Right lobe of liver (tissue), 6 donors: ENCODE measurements around the gene RIMS3. TPM values are rescaled to one million over a fixed set of nuclear protein-coding genes. Genes with fewer than 3 reads are reported as not detected.

ENCODE experiments used
- ATAC-seq, 4 donors: fragments of 200-7000 bp; cut with Tn5 transposase; one replicate each; pipeline ENCODE4 v1.9.1; 2020; ENCODE audit warnings: mild to moderate bottlenecking in 4 of 4, moderate library complexity in 4 of 4
- DNase-seq, 3 donors: peaks; one replicate each; pipeline ENCODE4 v3.0.0-alpha.2; 2020
- H3K27ac ChIP-seq, 3 donors: fragments of 200-600 bp; one replicate each; pipeline ENCODE4 v1.8.0; 2022
- H3K27me3 ChIP-seq, 2 donors: fragments of 200-600 bp; one replicate each; pipeline ENCODE4 v1.8.0; 2022
- H3K36me3 ChIP-seq, 4 donors: fragments of 200-600 bp; sonication (generic) in 1 of 4; one replicate each; pipeline versions ENCODE4 v1.5.1 to v1.8.0; 2017 to 2022; ENCODE audit warnings: control low read depth in 1 of 4
- H3K4me1 ChIP-seq, 4 donors: fragments of 200-600 bp; sonication (generic) in 1 of 4; one replicate each; pipeline versions ENCODE4 v1.5.1 to v1.8.0; 2017 to 2022; ENCODE audit warnings: control low read depth in 1 of 4
- H3K4me3 ChIP-seq, 3 donors: fragments of 200-600 bp; one replicate each; pipeline ENCODE4 v1.8.0; 2022
- H3K9me3 ChIP-seq, 4 donors: fragments of 200-600 bp; sonication (generic) in 1 of 4; one replicate each; pipeline versions ENCODE4 v1.5.1 to v1.8.0; 2017 to 2022; ENCODE audit warnings: control low read depth in 1 of 4
- POLR2A ChIP-seq: fragments of 450-650 bp; IDR thresholded peaks from one replicate; pipeline ENCODE4 v1.6.1; 2017; ENCODE audit warnings: antibody characterized with exemption, mild to moderate bottlenecking
- WGBS: methylation state at CpG from one replicate; pipeline ENCODE4 v1.1.6; 2018; ENCODE audit warnings: low coverage, low lambda C conversion rate; ENCODE audit not compliant: insufficient coverage; ENCODE audit errors: missing lambda C conversion rate; 5-methylcytosine and 5-hydroxymethylcytosine counted together
- intact Hi-C, 2 donors: fragments of 100-400 bp; cut with DNase I; formaldehyde crosslinking; loops; one replicate each; pipeline versions ENCODE4 v1.11.2 to v1.14.1; 2022
- total RNA-seq, 6 experiments: library from RNA; depleted of rRNA in 2 of 6; stranded (reverse); fragments of >200 nt in 2 of 6; fragmentation: NEBNext Ultra II Directional in 3 of 6; extraction: Animal tissue kit (Norgen Biotek cat#: 25700) in 3 of 6; gene quantifications; one replicate each; pipeline versions ENCODE4 v1.1.0 to v1.2.4, GENCODE V29; 2016 to 2023
- TF ChIP-seq, protein P1 (sequence below), 4 donors: fragments of 200-600 bp in 3 of 4; fragments of 450-650 bp in 1 of 4; IDR thresholded peaks; one replicate each; pipeline versions ENCODE4 v1.5.1 to v1.8.0; 2016 to 2022; ENCODE audit warnings: antibody characterized with exemption in 4 of 4, mild to moderate bottlenecking in 2 of 4
- donor health status: DM: no; HTN: yes; CAD: no.
- donor health status: DM: no; HTN: no; CAD: no.
- donor health status: DM: no; HTN: no; CAD: no.
- donor health status: DM: no; HTN: yes; CAD: no.
- donor health status: DM: no; HTN: yes; CAD: no.

The RIMS3 gene
- total RNA-seq, 6 experiments from 2014 or later: 0.35 to 1.4 (median 0.45) TPM

DNA sequence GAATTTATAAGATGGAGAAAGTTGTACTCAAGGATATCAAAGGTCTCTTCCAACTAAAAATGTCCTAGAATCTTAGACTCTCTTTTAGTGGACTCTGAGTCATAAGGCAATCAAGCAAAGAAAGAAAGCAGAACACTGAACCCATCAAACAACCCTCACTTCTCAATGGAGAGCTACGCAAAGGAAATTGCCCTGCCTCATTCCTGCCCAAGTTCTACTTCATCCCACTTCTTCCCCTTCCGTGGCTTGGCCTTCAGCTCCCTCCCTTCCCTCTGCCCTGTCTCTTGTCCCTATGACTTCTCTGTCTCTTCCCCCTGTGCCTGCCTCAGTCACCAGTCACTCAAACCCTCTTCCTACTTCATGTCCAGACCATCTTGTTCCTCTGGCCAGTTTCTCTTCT, 58.5 kb downstream of the RIMS3 start:
- peak in 3 of 4 donors; percentile 30 to 49 (median 47) for ATAC-seq
- Histone ChIP-seq H3K9me3 (no peaks in the 10 kb centered on the region), H3K27me3 (no peaks in the 10 kb centered on the region), H3K27ac (no peak overlapping the region), H3K4me1 (no peaks in the 10 kb centered on the region), H3K36me3 (no peaks in the 10 kb centered on the region), H3K4me3 (no peak overlapping the region)
- DNase-seq: peak in 1 of 3 donors; percentile 21
- 55% methylated on average over 2 of the region's 2 CpGs for WGBS
- TF ChIP-seq, protein P1, sequence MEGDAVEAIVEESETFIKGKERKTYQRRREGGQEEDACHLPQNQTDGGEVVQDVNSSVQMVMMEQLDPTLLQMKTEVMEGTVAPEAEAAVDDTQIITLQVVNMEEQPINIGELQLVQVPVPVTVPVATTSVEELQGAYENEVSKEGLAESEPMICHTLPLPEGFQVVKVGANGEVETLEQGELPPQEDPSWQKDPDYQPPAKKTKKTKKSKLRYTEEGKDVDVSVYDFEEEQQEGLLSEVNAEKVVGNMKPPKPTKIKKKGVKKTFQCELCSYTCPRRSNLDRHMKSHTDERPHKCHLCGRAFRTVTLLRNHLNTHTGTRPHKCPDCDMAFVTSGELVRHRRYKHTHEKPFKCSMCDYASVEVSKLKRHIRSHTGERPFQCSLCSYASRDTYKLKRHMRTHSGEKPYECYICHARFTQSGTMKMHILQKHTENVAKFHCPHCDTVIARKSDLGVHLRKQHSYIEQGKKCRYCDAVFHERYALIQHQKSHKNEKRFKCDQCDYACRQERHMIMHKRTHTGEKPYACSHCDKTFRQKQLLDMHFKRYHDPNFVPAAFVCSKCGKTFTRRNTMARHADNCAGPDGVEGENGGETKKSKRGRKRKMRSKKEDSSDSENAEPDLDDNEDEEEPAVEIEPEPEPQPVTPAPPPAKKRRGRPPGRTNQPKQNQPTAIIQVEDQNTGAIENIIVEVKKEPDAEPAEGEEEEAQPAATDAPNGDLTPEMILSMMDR (IDR thresholded peaks at IDR 0.05): no peak
- intact Hi-C loops: loop anchor here in 1 of 2 donors (10.0 kb wide), 1 partner anchor 158 kb away; no protein-coding TSS in a partner anchor

DNA sequence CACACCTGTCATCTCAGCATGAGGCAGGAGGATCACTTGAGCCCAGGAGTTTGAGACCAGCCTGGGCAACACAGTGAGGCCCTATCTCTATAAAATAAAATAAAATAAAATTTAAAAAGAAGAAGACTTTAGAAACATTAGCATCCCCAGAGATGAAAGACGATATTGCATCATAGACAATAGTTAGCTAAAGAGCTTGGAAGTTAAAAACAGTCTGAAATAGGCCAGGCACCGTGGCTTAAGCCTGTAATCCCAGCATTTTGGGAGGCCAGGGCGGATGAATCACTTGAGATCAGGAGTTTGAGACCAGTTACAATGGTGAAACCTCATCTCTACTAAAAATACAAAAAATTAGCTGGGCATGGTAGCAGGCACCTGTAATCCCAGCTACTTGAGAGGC, 59.3 kb downstream of the RIMS3 start:
- no peaks in the 10 kb centered on the region for H3K36me3 ChIP-seq
- no peak overlapping the region for H3K4me3 ChIP-seq
- intact Hi-C loops: loop anchor here in 1 of 2 donors (10.0 kb wide), 1 partner anchor 159 kb away; no protein-coding TSS in a partner anchor
- no peaks in the 10 kb centered on the region for H3K27me3 ChIP-seq
- no peak overlapping the region for H3K27ac ChIP-seq
- DNase-seq: no peak
- H3K9me3 ChIP-seq: no peaks in the 10 kb centered on the region
- TF ChIP-seq, protein P1 (IDR thresholded peaks at IDR 0.05): no peak
- no peak for TF ChIP-seq POLR2A
- H3K4me1 ChIP-seq: no peaks in the 10 kb centered on the region
- WGBS: 61% methylated on average over 3 of the region's 3 CpGs
- ATAC-seq: no peak

DNA sequence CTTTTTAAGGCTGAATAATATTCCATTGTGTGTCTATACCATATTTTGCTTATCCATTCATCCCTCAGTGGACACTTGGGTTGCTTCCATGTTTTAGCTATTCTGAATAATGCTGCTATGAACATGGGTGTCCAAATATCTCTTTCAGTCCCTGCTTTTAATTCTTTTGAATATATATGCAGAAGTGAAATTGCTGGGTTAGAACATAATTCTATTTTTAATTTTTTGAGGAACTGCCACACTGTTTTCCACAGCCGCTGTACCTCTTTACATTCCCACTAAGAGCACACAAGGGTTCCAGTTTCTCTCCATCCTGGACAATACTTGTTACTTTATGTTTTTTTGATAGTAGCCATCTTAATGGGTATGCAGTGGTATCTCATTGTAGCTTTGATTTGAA, 65.6 kb downstream of the RIMS3 start:
- peak in 1 of 3 donors; percentile 3 for DNase-seq
- 73% methylated on average over 1 of the region's 1 CpG for WGBS
- Histone ChIP-seq H3K27ac (no peak overlapping the region), H3K36me3 (no peaks in the 10 kb centered on the region), H3K4me1 (no peaks in the 10 kb centered on the region), H3K27me3 (no peaks in the 10 kb centered on the region), H3K9me3 (no peaks in the 10 kb centered on the region), H3K4me3 (no peak overlapping the region)
- TF ChIP-seq, protein P1 (IDR thresholded peaks at IDR 0.05): no peak
- no peak for TF ChIP-seq POLR2A
- ATAC-seq: no peak
- intact Hi-C loops: loop anchor here in 1 of 2 donors (10.0 kb wide), 1 partner anchor 165 kb away; no protein-coding TSS in a partner anchor

DNA sequence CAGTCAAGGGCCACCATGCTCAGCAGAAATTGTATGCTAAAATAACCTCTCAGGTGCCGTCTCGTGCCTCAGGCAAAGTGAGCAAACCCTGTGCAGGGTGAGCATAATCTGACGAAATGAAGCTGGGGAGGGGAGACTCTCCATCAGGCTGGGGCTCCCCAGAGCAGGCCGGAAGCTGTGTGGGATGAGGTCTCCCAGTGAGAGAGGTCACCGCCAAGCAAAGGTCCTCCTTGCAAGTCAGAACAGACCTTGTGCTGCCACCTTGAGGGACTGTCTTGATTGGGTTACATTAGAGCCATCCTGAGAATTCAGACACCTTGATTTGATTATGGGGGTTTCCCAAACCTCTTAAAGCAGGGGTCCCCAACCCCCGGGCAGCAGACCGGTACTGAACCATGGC, 69.9 kb downstream of the RIMS3 start:
- Histone ChIP-seq H3K4me3 (no peak overlapping the region), H3K36me3 (no peaks in the 10 kb centered on the region), H3K27ac (no peak overlapping the region), H3K9me3 (no peaks in the 10 kb centered on the region), H3K27me3 (no peaks in the 10 kb centered on the region), H3K4me1 (no peaks in the 10 kb centered on the region)
- TF ChIP-seq POLR2A: no peak
- TF ChIP-seq, protein P1 (IDR thresholded peaks at IDR 0.05): no peak
- ATAC-seq (no peak), DNase-seq (no peak)
- intact Hi-C loops: no loop called here
- WGBS: 90% methylated on average over 4 of the region's 7 CpGs

DNA sequence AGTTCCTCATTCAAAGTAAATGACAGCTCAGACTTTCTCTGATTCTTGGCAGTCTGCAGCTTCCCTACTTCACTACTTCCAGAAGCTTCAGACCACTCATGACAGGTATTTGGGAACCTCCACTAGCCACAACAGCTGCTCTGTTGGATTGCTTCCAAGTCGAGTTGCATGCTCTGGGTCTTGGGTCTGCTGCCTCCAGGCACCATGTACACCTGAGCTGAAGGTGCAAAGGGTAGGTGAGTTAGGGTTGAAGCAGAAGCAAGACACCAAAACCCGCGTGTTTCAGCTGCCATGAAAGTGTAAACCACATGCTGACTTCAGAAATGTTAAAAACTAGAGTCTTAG, 71.3 kb downstream of the RIMS3 start:
- H3K36me3 ChIP-seq: no peaks in the 10 kb centered on the region
- no peaks in the 10 kb centered on the region for H3K4me1 ChIP-seq
- no peak for DNase-seq
- no peak for ATAC-seq
- no peaks in the 10 kb centered on the region for H3K27me3 ChIP-seq
- H3K27ac ChIP-seq: no peak overlapping the region
- intact Hi-C loops: no loop called here
- WGBS: 35% methylated on average over 3 of the region's 3 CpGs
- H3K4me3 ChIP-seq: no peak overlapping the region
- H3K9me3 ChIP-seq: no peaks in the 10 kb centered on the region
- no peak for TF ChIP-seq POLR2A
